Psoas muscle (tissue), 8 donors: ENCODE measurements around the gene DPP10. TPM values are rescaled to one million over a fixed set of nuclear protein-coding genes. Genes with fewer than 3 reads are reported as not detected.

Experiments
- ATAC-seq, 4 donors: fragments of 200-7000 bp; cut with Tn5 transposase; one replicate each; pipeline ENCODE4 v1.9.1; 2020; ENCODE audit warnings: moderate library complexity in 3 of 4, mild to moderate bottlenecking in 2 of 4
- DNase-seq, 2 donors: peaks; one replicate each; pipeline ENCODE4 v3.0.0-alpha.2; 2020
- H3K27ac ChIP-seq: fragments of 200-600 bp; one replicate; pipeline ENCODE4 v1.8.0; 2022
- H3K27me3 ChIP-seq, 3 donors: fragments of 200-600 bp in 1 of 3; one replicate each; pipeline versions ENCODE4 v1.6.1 to v1.8.0; 2013 to 2022; ENCODE audit warnings: low read length in 2 of 3, mild to moderate bottlenecking in 2 of 3, moderate library complexity in 1 of 3; ENCODE audit not compliant: insufficient read depth in 3 of 3
- H3K36me3 ChIP-seq, 2 donors: fragments of 200-600 bp in 1 of 2; one replicate each; pipeline versions ENCODE4 v1.6.1 to v1.8.0; 2013 to 2022; ENCODE audit warnings: low read depth in 1 of 2, mild to moderate bottlenecking in 1 of 2, moderate library complexity in 1 of 2; ENCODE audit not compliant: insufficient read depth in 1 of 2
- H3K4me1 ChIP-seq: fragments of 200-600 bp; one replicate; pipeline ENCODE4 v1.8.0; 2022
- H3K4me3 ChIP-seq: fragments of 200-600 bp; one replicate; pipeline ENCODE4 v1.8.0; 2022; ENCODE audit warnings: mild to moderate bottlenecking
- H3K9me3 ChIP-seq: fragments of 200-600 bp; one replicate; pipeline ENCODE4 v1.8.0; 2022
- WGBS, 3 donors: extraction: QIAGEN DNeasy Blood & Tissue Kit; methylation state at CpG; one replicate each; pipeline versions ENCODE4 v1.1.6 to v1.1.7; 2013; 5-methylcytosine and 5-hydroxymethylcytosine counted together
- intact Hi-C, 2 donors: fragments of 100-400 bp; cut with DNase I; formaldehyde crosslinking; loops; one replicate each; pipeline versions ENCODE4 v1.11.0 to v1.14.2; 2022
- polyA plus RNA-seq, 3 donors: library from polyadenylated mRNA; stranded (reverse); fragments of 200-250 nt; gene quantifications; one replicate each; pipeline ENCODE4 v1.2.3, GENCODE V29; 2013
- total RNA-seq, 4 donors: library from RNA; stranded (reverse); fragmentation: NEBNext Ultra II Directional in 2 of 4; extraction: Animal tissue kit (Norgen Biotek cat#: 25700) in 2 of 4; gene quantifications; one replicate each; pipeline versions ENCODE4 v1.2.1 to v1.2.4, GENCODE V29; 2021 to 2023
- TF ChIP-seq, protein P1 (sequence below): fragments of 200-600 bp; IDR thresholded peaks from one replicate; pipeline ENCODE4 v1.8.0; 2022; ENCODE audit warnings: antibody characterized with exemption
- donor health status: healthy with polysubstance abuse.
- donor health status: DM: no; HTN: no; CAD: no; lungs with moderate emphysema.
- donor health status: Bipolar disorder and iron deficiency.
- donor health status: healthy.
- donor health status: DM: yes; HTN: yes; CAD: no.
- donor health status: DM: no; HTN: no; CAD: no.
- donor health status: DM: no; HTN: no; CAD: no.
- donor health status: DM: yes; HTN: yes; CAD: no.

DPP10 gene
- total and polyA plus RNA-seq, 7 donors = 0.01 to 0.11 TPM; not detected in 5

DNA sequence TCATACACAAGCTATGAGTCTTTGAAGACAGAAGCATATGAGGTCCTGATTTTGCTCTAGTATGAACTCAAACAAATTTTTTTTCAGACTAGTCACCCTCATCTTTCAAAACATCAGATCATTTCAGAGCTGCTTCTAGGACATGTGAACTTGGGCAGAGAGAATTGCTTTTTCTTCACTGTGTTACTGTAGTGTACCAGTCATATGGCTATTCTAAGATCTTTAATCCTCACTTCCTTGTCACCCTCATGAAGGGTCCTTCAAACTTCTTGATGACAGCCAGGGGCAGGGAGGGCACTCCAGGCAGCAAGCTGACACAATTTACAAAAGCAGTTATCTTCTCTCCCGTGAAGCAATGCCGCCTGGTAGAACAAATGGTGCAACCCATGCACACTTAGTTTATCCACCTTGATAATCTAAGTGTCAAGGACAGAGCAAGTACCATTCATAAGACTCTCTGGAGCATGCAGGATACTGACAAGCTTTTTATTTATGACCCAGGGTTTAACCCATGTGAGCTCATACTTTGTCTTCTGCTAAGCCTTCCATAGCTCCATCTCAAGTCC is 200.6 kb downstream of the DPP10 start:
- TF ChIP-seq, protein P1, sequence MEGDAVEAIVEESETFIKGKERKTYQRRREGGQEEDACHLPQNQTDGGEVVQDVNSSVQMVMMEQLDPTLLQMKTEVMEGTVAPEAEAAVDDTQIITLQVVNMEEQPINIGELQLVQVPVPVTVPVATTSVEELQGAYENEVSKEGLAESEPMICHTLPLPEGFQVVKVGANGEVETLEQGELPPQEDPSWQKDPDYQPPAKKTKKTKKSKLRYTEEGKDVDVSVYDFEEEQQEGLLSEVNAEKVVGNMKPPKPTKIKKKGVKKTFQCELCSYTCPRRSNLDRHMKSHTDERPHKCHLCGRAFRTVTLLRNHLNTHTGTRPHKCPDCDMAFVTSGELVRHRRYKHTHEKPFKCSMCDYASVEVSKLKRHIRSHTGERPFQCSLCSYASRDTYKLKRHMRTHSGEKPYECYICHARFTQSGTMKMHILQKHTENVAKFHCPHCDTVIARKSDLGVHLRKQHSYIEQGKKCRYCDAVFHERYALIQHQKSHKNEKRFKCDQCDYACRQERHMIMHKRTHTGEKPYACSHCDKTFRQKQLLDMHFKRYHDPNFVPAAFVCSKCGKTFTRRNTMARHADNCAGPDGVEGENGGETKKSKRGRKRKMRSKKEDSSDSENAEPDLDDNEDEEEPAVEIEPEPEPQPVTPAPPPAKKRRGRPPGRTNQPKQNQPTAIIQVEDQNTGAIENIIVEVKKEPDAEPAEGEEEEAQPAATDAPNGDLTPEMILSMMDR = no peak
- DNase-seq (no peak), ATAC-seq (no peak)
- no peak overlapping the region for H3K27ac ChIP-seq
- 76 to 80% (median 77%) methylated on average over 2 of the region's 2 CpGs for WGBS, 3 donors
- intact Hi-C loops = no loop called here
- H3K27me3 ChIP-seq = no peaks in the 10 kb centered on the region
- H3K36me3 ChIP-seq = no peaks in the 10 kb centered on the region
- peaks cover 1% of the 10 kb centered on the region for H3K9me3 ChIP-seq
- H3K4me3 ChIP-seq = no peak overlapping the region
- H3K4me1 ChIP-seq = no peaks in the 10 kb centered on the region

DNA sequence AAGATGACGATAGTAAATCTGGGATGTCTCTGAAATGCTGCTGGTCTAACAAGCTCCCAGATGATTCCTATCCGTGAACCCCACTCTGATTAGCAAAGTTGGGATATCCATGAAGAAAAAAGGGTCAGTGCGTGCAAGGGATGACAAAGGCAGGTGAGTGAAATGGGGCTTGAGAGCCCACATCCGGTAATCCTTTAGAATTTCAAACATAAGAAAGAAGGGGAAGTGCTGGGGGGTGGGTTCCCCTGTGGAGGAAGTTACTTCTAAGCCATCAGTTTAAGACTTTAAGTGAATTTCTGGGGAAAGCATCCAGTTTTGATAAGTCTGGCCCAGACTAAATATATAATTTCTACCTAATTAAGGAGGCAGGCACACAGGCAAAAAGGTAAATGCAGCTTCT is 209.5 kb downstream of the DPP10 start:
- intact Hi-C loops = no loop called here
- H3K4me3 ChIP-seq = no peak overlapping the region
- no peaks in the 10 kb centered on the region for H3K36me3 ChIP-seq
- 60 to 76% (median 67%) methylated on average over 4 of the region's 4 CpGs for WGBS, 3 donors
- no peaks in the 10 kb centered on the region for H3K4me1 ChIP-seq
- ATAC-seq = no peak
- H3K9me3 ChIP-seq = no peaks in the 10 kb centered on the region
- no peak overlapping the region for H3K27ac ChIP-seq
- H3K27me3 ChIP-seq = no peaks in the 10 kb centered on the region
- TF ChIP-seq, protein P1 = no peak
- no peak for DNase-seq

DNA sequence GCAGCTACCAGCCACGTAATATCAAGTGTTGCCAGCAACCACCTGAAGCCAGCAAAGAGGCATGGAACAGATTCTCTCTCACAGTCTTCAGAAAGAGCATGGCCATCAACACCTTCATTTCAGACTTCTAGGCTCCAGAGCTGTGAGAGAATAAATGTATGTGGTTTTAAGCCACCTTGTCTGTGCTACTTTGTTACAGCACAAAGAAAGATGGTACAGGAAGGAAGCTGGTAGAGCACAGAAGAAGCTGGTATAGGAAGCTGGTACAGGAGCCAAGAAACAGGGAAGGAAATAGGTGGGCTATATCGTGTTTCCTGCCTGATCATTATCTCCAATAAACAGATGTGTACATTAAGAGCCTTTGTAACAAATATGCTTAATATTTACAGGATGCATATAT is 217.4 kb downstream of the DPP10 start:
- TF ChIP-seq, protein P1 = no peak
- intact Hi-C loops = no loop called here
- no peaks in the 10 kb centered on the region for H3K4me1 ChIP-seq
- no peaks in the 10 kb centered on the region for H3K36me3 ChIP-seq
- H3K27ac ChIP-seq = no peak overlapping the region
- no peaks in the 10 kb centered on the region for H3K9me3 ChIP-seq
- H3K27me3 ChIP-seq = peaks cover 0 to 4% (median 0%) of the 10 kb centered on the region in 3 donors
- ATAC-seq = no peak
- no peak for DNase-seq
- 72 to 73% (median 72%) methylated on average over 2 of the region's 2 CpGs for WGBS, 3 donors
- H3K4me3 ChIP-seq = no peak overlapping the region

DNA sequence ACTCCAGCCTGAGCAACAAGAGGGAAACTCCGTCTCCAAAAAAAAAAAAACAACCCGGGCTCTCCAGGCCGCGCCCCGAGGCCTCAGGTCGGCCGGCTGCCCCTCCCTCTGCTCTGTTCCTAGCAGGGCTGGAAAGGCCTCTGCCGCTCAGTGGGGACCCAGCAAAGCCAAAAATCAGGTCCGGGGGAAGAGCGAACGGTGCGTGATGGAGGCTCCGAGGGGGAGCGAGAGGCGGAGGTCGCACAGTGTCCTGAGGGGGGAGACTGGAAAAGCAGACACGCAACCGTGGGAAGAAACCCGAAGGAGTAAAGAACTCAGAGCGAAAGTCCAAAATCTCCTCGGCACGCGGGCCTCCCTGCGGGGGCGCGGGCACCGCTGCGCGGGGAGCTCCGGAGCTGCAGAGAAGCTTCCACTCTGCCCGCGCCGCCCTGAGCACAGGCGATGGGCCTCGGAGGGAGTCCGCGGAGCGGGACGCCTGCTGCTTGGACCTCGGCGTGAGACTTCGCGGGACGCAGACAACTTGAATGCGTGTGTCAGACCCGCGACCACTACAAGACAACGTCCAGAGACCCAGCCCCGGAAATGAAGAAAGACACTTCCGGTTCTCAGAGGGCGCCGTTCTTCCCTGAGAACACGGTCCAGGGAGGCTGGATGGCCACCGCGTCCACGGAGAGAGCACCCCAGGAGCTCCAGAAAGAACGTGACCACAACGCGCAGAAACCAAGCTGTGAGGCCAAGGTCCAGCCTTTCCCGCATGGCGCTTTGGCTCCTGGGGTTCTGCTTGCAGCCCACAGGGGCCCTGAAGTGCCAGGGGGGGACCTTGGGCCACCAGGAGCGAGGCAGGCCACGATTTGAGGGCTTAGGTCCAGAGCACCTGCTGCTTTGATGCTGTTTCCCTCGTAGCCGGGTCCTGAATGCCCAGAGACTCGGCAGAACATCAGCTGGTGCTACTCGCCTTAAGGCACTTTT is 219.8 kb downstream of the DPP10 start:
- Histone ChIP-seq H3K9me3 (no peaks in the 10 kb centered on the region), H3K27ac (no peak overlapping the region), H3K36me3 (no peaks in the 10 kb centered on the region), H3K27me3 (peaks cover 0 to 4% (median 0%) of the 10 kb centered on the region in 3 donors), H3K4me1 (no peaks in the 10 kb centered on the region), H3K4me3 (peak overlapping the region; percentile 64)
- DNase-seq = peak; percentile 14 to 48
- intact Hi-C loops = no loop called here
- peak in 1 of 4 donors; percentile 73 for ATAC-seq
- 19 to 21% (median 20%) methylated on average over 63 to 67 of the region's 67 CpGs for WGBS, 3 donors
- TF ChIP-seq, protein P1 = no peak
